Islet of Langerhans (tissue), 1 donor: ENCODE measurements around the gene KAT7.

Experiments
- FAIRE-seq: peaks from one replicate; lab custom pipeline; 2011; peaks lifted over from hg19 to GRCh38; lab: Jason Lieb, UNC

Gene KAT7

GRCh38 chr17:49760932-49761558, 27.4 kb upstream of the KAT7 start:
- FAIRE-seq = no peak

GRCh38 chr17:49762151-49762941, 26.1 kb upstream of the KAT7 start:
- no peak for FAIRE-seq

- FAIRE-seq = peak; percentile 97
Measured at GRCh38 chr17:49763735-49764558, 24.5 kb upstream of the KAT7 start, which contains the start of gene FAM117A. FAM117A (minus strand) TSS chr17:49764131; CDS start chr17:49764087, 44 bp downstream.

- no peak for FAIRE-seq
Measured at GRCh38 chr17:49764559-49765180, 23.8 kb upstream of the KAT7 start.

GRCh38 chr17:49766918-49767530, 21.5 kb upstream of the KAT7 start:
- FAIRE-seq = no peak

GRCh38 chr17:49775546-49776260, 12.8 kb upstream of the KAT7 start:
- FAIRE-seq = no peak

- FAIRE-seq = no peak
Measured at GRCh38 chr17:49776551-49777300, 11.8 kb upstream of the KAT7 start.

GRCh38 chr17:49777563-49777962, 10.9 kb upstream of the KAT7 start:
- FAIRE-seq = no peak

- no peak for FAIRE-seq
Measured at GRCh38 chr17:49779156-49779738, 9.2 kb upstream of the KAT7 start.

- FAIRE-seq = peak; percentile 99
Measured at GRCh38 chr17:49779739-49780231, 8.7 kb upstream of the KAT7 start.

GRCh38 chr17:49783071-49783715, 5.3 kb upstream of the KAT7 start:
- FAIRE-seq = no peak

- FAIRE-seq = no peak
Measured at GRCh38 chr17:49783791-49784190, 4.7 kb upstream of the KAT7 start.

GRCh38 chr17:49784636-49785035, 3.8 kb upstream of the KAT7 start:
- no peak for FAIRE-seq

GRCh38 chr17:49787884-49788477, 500 bp upstream of the KAT7 start:
- no peak for FAIRE-seq

- no peak for FAIRE-seq
Measured at GRCh38 chr17:49789243-49789578, 730 bp downstream of the KAT7 start.

GRCh38 chr17:49793309-49793708, 4.8 kb downstream of the KAT7 start:
- FAIRE-seq = no peak

GRCh38 chr17:49795372-49795771, 6.9 kb downstream of the KAT7 start:
- FAIRE-seq = no peak

- no peak for FAIRE-seq
Measured at GRCh38 chr17:49798182-49798581, 9.7 kb downstream of the KAT7 start.

GRCh38 chr17:49798738-49799137, 10.3 kb downstream of the KAT7 start:
- no peak for FAIRE-seq
